ENCODE measurements around the gene POLE2.

DNA sequence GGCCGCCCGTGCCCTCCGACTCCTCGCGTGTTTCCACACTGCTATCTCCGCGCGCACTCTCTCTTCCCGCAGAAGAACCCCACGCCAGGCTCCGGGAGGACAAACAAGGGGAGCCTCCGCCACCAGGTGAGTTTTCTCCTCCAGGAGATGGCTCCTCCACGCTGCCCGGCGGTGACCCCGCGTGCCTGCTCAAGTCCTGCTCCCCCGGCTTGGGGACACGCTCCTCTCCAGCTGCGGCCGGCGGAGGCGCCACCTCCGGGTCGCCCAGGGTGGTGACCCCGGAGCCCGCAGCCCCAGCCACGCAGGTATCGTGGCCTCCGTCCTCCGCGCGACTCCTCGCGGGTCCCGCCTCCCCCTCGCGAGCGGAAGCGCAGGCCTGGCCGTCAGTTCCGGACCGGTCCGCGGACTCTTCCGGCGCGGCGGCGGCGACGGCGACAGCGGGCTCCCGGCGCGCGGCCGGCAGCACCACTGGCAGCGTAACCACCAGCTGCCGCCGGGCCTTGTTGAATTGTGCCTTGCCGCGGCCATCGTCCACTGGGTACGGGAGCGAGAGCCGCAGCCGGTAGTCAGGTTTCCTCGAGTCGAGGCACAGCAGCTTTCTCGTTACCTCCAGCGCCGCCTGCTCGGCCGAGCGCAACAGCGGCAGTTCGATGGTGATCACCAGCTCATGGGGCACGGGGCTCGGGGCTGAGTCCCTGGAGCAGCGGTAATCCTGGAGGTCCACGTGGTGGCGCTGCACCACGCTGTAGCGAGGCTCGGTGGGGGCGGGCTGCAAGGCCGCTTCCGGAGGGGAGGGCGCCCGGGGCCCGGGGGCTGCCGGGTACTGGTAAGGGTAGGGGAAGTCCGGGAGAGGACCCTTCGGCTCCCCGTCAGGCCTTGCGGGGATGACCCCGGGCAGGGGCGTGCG lies 54.1 kb downstream of the POLE2 start:
- TF ChIP-seq, protein P1, sequence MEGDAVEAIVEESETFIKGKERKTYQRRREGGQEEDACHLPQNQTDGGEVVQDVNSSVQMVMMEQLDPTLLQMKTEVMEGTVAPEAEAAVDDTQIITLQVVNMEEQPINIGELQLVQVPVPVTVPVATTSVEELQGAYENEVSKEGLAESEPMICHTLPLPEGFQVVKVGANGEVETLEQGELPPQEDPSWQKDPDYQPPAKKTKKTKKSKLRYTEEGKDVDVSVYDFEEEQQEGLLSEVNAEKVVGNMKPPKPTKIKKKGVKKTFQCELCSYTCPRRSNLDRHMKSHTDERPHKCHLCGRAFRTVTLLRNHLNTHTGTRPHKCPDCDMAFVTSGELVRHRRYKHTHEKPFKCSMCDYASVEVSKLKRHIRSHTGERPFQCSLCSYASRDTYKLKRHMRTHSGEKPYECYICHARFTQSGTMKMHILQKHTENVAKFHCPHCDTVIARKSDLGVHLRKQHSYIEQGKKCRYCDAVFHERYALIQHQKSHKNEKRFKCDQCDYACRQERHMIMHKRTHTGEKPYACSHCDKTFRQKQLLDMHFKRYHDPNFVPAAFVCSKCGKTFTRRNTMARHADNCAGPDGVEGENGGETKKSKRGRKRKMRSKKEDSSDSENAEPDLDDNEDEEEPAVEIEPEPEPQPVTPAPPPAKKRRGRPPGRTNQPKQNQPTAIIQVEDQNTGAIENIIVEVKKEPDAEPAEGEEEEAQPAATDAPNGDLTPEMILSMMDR (IDR thresholded peaks at IDR 0.05; ENCODE audit: insufficient read depth, low read length, poor library complexity, severe bottlenecking), result peak; percentile 83
- no peak for TF ChIP-seq EZH2phosphoT487 (conservative IDR thresholded peaks at IDR 0.05; ENCODE audit: low read length)

All from SU-DHL-6 (cell line).